ENCODE data around the gene KIFC1.
"Not testable (repeated sequence)": the region's sequence is repeated elsewhere in the genome, so short reads cannot be mapped to it uniquely, and the experiment has no call there.

KIFC1 gene

GRCh38 chr6:33373960-33374910 lies 17.4 kb upstream of the KIFC1 start:
- in situ Hi-C loops (cut with HindIII; ENCODE audit: low sequenced_read_pairs), result no loop called here

- in situ Hi-C loops (cut with HindIII; ENCODE audit: low sequenced_read_pairs), result no loop called here
Measured at GRCh38 chr6:33375143-33375671, 16.4 kb upstream of the KIFC1 start.

- in situ Hi-C loops (cut with HindIII; ENCODE audit: low sequenced_read_pairs), result no loop called here
Measured at GRCh38 chr6:33377171-33377570, 14.5 kb upstream of the KIFC1 start.

GRCh38 chr6:33379184-33379583 lies 12.4 kb upstream of the KIFC1 start:
- in situ Hi-C loops (cut with HindIII; ENCODE audit: low sequenced_read_pairs), result not testable (repeated sequence)

- in situ Hi-C loops (cut with HindIII; ENCODE audit: low sequenced_read_pairs), result no loop called here
Measured at GRCh38 chr6:33380272-33380981, 11.2 kb upstream of the KIFC1 start.

- in situ Hi-C loops (cut with HindIII; ENCODE audit: low sequenced_read_pairs), result no loop called here
Measured at GRCh38 chr6:33383427-33384185, 8.0 kb upstream of the KIFC1 start.

- in situ Hi-C loops (cut with HindIII; ENCODE audit: low sequenced_read_pairs), result no loop called here
Measured at GRCh38 chr6:33384581-33385020, 7.0 kb upstream of the KIFC1 start.

- in situ Hi-C loops (cut with HindIII; ENCODE audit: low sequenced_read_pairs), result no loop called here
Measured at GRCh38 chr6:33390173-33390572, 1.4 kb upstream of the KIFC1 start.

GRCh38 chr6:33390767-33391277 lies 801 bp upstream of the KIFC1 start:
- in situ Hi-C loops (cut with HindIII; ENCODE audit: low sequenced_read_pairs), result no loop called here

- in situ Hi-C loops (cut with HindIII; ENCODE audit: low sequenced_read_pairs), result no loop called here
Measured at GRCh38 chr6:33391922-33392594, 435 bp downstream of the KIFC1 start.

GRCh38 chr6:33392595-33392948 lies 949 bp downstream of the KIFC1 start:
- in situ Hi-C loops (cut with HindIII; ENCODE audit: low sequenced_read_pairs), result no loop called here

GRCh38 chr6:33392979-33393378 lies 1.4 kb downstream of the KIFC1 start:
- in situ Hi-C loops (cut with HindIII; ENCODE audit: low sequenced_read_pairs), result no loop called here

- in situ Hi-C loops (cut with HindIII; ENCODE audit: low sequenced_read_pairs), result no loop called here
Measured at GRCh38 chr6:33397541-33397940, 5.9 kb downstream of the KIFC1 start.

- in situ Hi-C loops (cut with HindIII; ENCODE audit: low sequenced_read_pairs), result not testable (repeated sequence)
Measured at GRCh38 chr6:33398601-33399000, 7.0 kb downstream of the KIFC1 start.

- in situ Hi-C loops (cut with HindIII; ENCODE audit: low sequenced_read_pairs), result not testable (repeated sequence)
Measured at GRCh38 chr6:33399881-33400280, 8.3 kb downstream of the KIFC1 start.

GRCh38 chr6:33404884-33405283 lies 13.3 kb downstream of the KIFC1 start:
- in situ Hi-C loops (cut with HindIII; ENCODE audit: low sequenced_read_pairs), result no loop called here

- in situ Hi-C loops (cut with HindIII; ENCODE audit: low sequenced_read_pairs), result no loop called here
Measured at GRCh38 chr6:33405386-33405940, 13.8 kb downstream of the KIFC1 start.

GRCh38 chr6:33406126-33406525 lies 14.5 kb downstream of the KIFC1 start:
- in situ Hi-C loops (cut with HindIII; ENCODE audit: low sequenced_read_pairs), result no loop called here

GRCh38 chr6:33407132-33407718 lies 15.6 kb downstream of the KIFC1 start:
- in situ Hi-C loops (cut with HindIII; ENCODE audit: low sequenced_read_pairs), result no loop called here
